ENCODE results near the gene PLXNA1.

Gene PLXNA1

DNA sequence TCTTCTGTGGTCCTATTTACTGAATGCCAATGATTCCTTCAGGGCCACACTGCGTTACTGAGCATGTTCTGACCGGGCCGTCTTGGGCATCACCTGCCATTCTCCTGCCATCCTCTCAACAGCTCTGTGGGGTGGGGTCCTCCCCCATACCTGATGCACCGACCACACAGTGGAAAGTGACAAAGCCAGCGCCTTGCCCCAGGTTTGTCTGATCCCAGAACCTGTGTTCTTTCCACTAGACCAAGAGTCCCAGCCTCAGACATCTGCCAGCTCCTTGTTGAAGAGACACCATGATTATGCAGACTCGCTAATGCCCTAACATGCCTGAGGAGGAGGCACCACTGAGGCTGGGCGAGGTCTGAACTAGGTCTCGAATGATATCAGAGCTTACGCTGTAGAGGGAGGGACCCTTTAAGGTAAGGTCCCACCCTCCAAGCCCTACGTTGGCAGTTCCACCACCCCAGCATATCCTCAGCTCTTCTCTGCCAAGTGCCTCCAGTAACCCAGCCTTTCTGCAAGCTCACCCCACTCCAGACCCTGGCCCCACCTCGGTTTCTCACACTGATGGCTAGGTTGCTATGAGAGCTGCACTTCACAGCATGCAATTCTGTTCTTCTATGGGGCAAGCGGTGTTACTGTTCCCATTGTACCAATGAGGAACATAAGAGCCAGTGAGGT is 29.8 kb upstream of the PLXNA1 start:
- DNase-seq (ENCODE audit: low spot score): no peak

GRCh38 chr3:126954141-126954842 is 28.6 kb upstream of the PLXNA1 start:
- DNase-seq (ENCODE audit: low spot score): no peak

- DNase-seq (ENCODE audit: low spot score): no peak
These were observed 27.7 kb upstream of the PLXNA1 start for GRCh38 chr3:126955004-126955790.

GRCh38 chr3:126956361-126956760 is 26.6 kb upstream of the PLXNA1 start:
- DNase-seq (ENCODE audit: low spot score): no peak

- DNase-seq (ENCODE audit: low spot score): no peak
These were observed 25.9 kb upstream of the PLXNA1 start for GRCh38 chr3:126956866-126957650.

- no peak for DNase-seq (ENCODE audit: low spot score)
These were observed 24.9 kb upstream of the PLXNA1 start for GRCh38 chr3:126957776-126958637.

- DNase-seq (ENCODE audit: low spot score): no peak
These were observed 24.3 kb upstream of the PLXNA1 start for GRCh38 chr3:126958638-126959085.

- no peak for DNase-seq (ENCODE audit: low spot score)
These were observed 23.6 kb upstream of the PLXNA1 start for GRCh38 chr3:126959136-126959920.

- DNase-seq (ENCODE audit: low spot score): no peak
These were observed 22.9 kb upstream of the PLXNA1 start for GRCh38 chr3:126959921-126960603.

- no peak for DNase-seq (ENCODE audit: low spot score)
These were observed 22.3 kb upstream of the PLXNA1 start for GRCh38 chr3:126960604-126960995.

GRCh38 chr3:126961191-126961790 is 21.6 kb upstream of the PLXNA1 start:
- peak; percentile 67 for DNase-seq (ENCODE audit: low spot score)

DNA sequence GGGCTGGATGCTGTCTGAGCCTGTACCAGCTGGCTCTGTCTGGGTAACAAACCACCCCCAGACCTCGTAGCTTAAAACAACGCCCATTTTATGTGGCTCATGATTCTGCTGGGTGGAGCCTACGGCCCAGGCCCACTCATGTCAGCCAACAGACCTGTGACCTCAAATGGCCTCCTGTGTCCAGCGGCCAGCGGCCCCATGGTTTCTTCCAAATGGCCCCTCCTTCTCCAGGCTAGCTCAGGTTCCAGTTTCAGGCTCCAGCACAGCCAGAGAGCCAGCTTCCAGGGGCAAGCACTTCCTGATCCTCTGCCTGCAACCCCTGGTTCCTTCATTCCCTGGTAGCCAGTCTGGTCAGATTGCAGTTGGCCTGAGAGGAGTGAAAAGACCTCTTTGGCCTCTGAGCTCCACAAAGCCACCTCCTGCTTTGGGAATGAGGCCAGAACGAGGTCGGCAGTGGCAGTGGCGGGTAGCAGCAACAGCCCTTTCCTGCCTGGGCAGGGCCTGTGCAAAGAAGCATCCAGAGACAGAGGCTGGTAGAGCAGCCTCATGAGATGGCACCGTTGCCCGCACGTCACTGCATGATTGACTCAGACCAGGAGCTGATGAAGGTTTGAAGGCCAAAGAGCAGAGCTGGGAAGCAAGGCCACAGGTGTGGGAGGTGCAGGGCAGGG is 21.0 kb upstream of the PLXNA1 start:
- no peak for DNase-seq (ENCODE audit: low spot score)

GRCh38 chr3:126962756-126963155 is 20.2 kb upstream of the PLXNA1 start:
- DNase-seq (ENCODE audit: low spot score): no peak

DNA sequence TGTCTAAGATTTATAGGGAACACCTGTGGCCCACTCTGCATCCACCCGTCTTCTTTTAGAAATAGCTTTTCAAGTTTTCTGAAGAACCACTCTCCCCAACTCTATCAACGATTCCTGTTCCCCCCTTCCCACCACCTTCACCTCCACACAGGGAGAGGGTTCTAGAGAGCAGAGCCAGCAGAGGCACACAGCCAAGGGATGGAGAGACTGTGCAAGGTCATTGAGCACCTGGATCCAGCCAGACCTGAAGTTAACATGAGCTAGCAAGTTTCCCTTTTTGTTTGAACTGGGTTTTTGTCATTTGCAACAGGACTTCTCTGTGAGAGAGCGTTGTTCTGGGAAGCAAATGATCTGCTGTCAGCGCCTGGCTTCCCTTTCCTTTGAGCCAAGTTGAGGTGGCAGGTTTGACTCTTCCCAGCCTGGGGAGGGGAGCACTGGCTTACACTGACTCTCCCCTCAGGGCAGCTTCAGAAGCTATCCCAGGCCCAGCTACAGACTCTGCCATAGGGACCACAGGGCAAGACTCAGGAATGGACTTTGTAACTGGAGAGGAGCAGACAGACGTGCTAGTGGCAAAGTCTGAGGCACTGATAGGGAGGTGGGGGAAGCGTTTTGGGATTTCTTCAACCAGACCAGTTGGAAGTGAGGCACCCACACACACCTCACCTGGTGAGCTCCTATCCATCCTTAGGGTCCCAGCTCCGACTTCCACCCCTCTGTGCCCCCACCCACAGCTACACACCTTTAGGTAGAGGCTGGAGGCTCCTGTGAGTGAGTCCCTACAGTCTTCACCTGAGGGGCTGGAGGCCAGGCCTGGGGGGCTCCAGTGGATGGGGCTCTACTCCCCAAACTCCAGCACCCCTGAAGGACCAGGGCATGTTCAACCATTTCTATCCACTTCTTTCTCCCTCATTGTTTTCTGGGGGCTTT is 19.4 kb upstream of the PLXNA1 start:
- DNase-seq (ENCODE audit: low spot score): no peak

GRCh38 chr3:126964261-126964660 is 18.7 kb upstream of the PLXNA1 start:
- DNase-seq (ENCODE audit: low spot score): no peak

DNA sequence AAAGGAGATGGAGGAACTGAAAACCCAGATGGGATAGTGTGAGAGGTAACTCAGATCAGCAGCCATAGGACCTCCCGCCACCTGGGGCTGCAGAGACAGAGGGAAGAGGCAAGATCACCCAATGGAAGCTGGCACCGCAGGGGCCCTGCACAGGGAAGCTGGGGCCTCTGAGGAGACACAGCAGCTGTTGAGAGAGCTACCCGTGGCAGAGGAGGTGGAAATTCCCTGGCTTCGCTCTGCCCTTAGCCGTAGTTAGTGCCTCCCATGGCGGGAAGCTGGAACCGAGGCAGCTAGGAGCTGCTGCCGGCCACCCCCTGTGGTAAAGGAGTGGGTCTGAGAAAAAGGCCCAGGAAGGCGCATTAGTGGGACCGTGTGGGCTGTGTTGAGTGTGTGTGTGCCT is 18.0 kb upstream of the PLXNA1 start:
- no peak for DNase-seq (ENCODE audit: low spot score)

GRCh38 chr3:126965526-126966080 is 17.3 kb upstream of the PLXNA1 start:
- DNase-seq (ENCODE audit: low spot score): no peak
